NCI-H1694 treated with DMSO at 0.1 percent for 48 hours (cell line): ENCODE data around the gene EIF4E2.
"Not testable (repeated sequence)": the region's sequence is repeated elsewhere in the genome, so short reads cannot be mapped to it uniquely, and the experiment has no call there.

Experiments used
- DNase-seq: peaks from one replicate; lab custom pipeline; 2025; lab: John Stamatoyannopoulos, UW

Gene EIF4E2

DNA sequence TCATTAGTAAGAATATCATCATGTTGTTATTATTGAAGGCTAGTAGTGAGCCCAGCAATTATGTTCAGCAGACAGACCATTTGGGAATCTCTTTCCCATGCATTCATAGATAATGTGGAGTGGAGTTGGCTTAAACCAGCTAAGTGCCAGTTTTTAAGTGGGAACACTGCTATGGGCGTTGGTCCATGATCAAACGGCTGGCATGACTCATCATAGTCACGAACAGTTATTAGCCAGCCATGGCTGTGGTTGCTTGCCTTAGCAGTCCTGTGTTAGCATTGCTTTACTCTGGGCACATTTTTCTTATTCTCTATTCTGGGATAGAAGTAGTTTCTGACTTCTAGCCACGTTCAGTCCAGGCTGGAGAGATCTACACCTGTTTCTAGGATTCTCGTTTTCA, 17.7 kb downstream of the EIF4E2 start:
- no peak for DNase-seq

DNA sequence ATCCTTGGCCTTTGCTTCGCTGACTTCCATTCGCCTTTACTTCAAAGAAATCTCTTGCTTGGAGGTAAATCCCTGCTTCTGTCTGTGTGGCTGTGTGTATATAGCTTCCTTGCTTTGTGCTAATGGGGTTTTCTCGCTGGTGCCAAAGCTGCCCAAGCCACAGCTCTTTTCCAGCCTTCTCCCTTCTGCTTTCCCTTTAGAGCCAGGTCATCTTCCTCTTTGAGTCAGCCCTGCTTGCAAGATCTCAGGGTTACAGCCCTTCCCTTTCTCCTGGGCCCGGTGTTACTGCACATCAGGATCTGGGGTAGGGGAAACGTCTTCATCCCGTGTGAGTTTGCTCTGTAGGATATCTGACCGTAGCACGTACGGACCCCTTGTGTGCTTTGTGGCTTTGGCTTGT, 19.1 kb downstream of the EIF4E2 start:
- DNase-seq: no peak

DNA sequence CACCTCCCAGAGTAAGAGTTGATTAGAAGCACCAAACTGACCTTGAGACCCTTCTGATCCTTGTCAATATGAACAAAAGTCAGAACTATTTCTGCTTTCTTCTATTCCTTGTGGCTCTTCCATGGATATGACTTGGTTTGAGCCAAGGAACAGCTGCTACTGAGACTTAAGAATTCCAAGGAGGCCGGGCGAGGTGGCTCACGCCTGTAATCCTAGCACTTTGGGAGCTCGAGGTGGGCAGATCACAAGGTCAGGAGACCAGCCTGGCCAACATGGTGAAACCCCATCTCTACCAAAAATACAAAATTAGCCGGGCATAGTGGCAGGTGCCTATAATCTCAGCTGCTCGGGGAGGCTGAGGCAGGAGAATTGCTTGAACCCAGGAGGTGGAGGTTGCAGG, 20.0 kb downstream of the EIF4E2 start:
- DNase-seq: not testable (repeated sequence)

DNA sequence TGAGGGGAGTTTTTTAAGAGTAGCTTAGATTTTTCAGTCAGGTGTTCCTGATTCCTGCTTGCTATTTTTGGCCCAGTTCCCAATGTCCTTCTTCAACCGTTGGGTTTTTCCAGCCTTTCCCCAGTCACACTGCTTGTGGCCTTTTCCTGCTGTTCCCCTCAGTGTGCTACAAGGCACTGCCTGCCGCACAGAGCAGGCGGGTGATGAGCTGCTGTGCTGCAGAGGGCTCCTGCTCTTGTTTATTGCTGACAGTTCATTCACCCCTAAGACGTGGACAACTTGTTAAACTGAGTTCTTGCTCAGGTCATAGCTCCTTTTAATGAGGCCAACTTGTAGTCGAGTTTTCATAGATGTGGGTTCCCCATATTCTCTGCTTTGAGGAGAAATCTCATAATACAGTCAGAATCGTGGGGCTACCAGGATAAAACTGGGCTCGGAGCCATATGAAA, 20.6 kb downstream of the EIF4E2 start:
- DNase-seq: no peak

DNA sequence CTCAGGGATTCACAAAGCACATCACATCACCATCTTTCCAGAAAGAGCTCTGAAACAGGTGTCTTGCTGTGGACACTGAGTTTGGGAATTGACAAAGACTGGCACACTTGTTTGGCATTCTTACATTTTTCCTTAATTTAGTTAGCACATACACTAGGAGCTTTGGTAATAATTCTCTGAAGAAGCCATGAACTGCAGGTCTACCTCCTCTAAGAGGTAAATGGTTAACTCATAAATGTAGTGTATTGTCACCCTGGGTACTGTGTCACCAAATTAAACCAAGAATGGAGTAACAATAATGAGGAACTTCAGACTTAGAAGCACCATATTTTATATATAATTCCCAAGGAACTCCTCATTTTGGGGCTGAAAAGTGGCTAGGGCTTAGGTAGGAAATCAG, 22.6 kb downstream of the EIF4E2 start:
- no peak for DNase-seq

DNA sequence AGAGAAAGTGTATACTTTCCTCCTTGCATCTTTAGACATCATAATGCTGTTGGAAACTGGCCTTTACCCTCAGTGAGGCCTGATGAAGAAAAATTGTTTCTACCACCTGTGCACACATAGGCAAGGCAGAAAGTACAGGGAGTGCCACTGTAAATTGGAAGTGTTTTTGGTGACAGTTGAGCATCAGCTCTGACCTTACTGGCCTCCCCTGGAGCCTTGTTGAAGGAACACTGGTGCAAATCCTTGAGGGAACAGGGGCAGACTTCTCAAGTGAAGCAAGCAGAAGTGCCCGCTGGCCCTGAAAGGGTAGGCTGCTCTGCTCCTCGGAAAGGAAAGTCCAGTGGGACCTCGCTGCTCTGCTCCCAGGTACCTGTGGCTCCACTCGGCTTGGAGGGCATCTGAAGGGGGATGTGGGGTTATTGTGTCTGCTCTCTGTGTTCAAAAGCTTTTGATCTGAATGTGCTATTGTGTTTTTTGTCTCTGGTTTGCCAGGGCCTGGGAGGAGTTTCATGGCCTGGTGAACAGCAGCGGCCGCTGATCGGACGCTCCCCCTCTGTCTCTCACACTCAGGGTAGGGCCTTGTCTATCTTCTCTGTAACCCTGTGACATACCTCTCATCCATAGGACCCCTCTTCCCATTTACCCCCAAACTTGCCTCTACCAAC, 23.4 kb downstream of the EIF4E2 start:
- no peak for DNase-seq

DNA sequence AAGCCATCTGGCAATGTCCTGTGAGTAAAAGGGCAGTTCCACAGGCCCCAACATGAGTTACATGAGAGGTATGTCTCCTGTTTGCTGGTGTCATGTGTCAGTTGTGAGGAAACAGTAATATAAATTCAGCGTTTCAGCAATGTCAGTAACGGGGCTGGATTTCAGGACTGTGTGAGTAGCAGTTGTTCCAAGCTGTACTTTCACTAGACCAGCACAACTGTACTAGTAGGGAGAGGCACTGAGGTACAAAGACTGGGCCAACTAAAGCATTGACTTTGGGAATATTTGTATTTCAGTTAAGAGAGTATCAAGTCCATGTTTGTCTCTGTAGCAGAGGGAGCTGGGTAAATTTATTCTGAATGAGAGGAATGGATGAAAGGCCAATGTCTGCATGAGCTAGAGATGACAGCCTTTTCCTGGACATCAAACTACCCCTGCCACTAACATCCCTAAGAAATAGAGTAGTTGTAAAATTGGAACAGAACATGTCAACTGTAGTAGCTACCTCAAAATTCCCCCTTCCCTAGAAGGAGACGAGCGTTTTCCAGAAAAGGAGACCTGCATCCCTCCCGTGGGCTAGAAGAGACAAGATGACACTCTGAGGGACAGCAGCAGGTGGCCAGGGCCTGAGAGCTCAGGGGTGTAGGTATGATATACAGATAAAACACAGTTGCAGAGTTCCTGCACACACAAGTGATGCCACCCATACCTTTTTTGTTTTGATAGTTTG, 24.4 kb downstream of the EIF4E2 start:
- no peak for DNase-seq

DNA sequence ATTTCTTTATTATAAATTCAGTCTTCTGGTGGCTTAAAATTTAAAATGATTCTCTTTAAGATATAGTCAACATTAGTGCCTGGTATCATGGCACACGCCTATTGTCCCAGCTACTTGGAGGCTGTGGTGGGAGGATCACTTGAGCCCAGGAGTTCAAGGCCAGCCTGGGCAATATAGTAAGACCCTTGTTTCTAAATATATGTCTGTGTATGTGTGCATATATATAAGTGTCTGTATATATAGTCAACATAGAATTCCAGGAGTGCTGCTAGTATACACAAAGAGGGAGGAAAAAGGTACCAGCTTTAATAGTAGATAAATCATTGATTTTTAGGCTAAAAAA, 24.9 kb downstream of the EIF4E2 start:
- no peak for DNase-seq

DNA sequence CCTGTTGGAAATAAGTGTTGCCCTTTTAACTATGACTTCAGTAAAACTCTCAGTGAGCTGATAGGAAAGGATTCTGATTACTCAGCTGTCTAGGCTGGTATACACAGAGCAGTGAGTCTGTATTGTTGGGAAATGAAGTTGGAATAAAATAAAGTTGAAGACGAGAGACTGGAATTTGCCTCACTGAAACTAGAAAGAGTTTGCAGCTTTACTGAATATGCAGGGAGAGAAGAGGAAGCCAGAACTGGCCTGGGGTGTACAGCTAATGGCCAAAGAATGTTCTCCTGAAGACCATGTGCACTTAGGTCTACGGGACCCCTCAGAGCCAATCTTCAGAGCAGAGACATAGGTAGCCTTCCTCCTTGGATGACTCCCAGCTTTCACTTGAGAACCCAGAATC, 26.5 kb downstream of the EIF4E2 start:
- no peak for DNase-seq

DNA sequence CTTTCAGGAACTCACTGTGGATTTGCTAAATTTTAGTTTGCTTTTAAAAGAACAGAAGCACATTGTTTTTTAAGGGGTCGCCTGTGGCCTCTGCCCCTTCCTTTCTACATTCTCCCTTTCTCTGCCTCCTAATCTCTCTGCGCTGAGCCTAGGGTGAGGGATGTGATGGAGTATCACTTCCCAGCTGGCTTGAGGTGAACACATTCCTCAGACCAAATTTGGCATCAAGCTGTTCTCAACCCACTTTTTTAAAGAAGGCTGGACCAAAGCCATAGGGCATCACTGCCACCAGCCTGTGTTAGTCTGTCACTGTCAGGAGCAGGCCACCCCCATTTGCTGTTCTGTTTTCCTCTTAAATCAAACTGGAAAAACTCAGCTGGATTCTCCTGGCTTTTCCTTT, 27.4 kb downstream of the EIF4E2 start:
- no peak for DNase-seq

DNA sequence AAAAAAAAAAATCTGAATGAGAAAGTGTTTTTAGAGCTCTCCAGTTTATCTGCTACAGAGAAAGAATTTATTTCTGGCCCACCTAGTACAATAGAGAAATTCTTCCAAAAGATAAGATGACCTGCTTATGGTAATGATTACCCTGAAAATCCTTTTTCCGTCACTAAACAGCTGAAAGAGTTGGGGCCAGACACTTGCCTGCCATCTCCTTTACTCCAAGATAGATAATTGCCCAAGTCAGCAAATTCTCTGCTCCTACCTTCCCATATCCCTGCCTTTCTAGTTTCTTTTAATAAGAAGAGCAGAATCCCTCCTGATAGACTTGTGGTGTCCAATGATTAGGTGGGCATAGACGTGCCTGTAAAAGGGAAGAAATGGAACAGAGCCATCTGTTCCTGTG, 28.1 kb downstream of the EIF4E2 start:
- no peak for DNase-seq

DNA sequence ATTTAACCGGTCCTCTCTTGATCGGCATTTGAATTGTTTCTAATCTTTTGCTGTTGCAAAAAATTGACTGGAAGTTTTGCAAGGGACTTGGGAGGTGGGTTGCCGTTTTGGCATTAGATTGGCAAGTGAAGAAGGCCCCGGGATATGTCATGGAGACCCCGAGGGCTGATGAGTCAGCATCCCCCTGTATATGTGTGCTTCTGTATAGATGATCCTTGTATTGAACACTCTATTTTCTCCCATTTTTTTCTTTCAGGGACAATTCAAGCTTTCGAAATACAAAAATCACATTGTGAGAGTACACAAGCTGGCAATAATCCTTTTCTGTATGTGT, 30.1 kb downstream of the EIF4E2 start:
- no peak for DNase-seq

DNA sequence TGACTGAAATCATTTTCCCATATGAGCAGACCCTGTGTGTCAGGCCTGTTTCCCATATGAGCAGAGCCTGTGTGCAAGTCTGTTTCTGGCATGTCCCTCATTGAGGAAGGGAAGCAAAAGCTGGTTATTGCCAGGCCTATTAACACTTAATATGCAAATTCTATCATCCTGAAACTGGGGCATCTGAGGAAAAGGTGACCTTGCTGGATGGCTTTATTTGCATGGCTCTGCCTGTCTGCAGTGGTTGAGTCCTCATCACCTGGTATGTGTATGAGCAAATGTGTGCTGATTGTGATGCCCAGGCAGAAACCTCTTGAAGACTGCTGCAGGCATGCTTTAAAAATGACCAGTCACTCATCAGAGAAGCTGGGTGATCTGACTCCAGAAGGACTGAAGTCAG, 31.2 kb downstream of the EIF4E2 start:
- no peak for DNase-seq

DNA sequence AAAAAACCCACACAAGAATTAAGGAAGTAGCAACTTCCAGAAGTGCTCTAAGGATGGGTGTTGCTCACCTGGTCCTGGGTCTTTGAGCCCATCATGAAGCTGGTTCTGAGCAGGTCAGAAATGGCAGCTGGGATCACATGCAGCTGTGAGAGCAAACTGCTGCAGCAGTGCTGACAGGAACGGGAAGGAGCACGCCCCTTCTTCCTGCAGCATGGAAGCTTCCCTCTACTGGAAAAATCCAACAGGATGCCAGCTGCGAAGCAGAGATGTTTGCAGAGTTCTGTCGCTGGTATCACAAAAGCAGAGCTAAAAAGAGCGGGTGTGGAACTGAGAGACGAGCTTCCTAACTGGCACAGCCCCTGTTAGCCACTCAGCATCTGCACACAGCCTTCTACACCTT, 33.7 kb downstream of the EIF4E2 start:
- no peak for DNase-seq

DNA sequence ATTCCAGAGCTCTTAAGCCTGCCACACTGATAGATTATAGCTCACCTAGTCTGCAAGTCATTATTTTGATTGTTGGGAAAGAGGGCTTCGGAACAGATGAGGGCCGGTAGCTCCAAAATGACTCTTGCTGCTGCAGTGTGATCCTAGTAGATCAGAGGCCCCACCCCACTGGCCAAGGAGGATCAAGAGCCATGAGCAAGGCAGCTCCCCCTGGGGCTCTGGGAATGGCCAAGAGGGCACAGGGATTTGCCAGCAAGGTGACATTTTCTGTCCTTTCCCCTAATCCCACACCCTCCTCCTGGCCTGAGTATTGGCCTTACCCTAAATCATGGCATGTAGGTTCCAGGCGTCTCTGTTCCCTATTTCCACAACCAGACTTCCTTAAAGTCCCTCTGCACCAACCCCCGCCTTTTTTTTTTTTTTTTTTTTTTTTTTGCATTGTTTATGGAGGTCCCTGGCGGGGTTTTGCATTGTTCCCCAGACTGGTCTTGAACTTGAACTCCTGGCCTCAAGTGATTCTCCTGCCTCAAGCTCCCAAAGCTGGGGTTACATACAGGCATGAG, 36.5 kb downstream of the EIF4E2 start:
- no peak for DNase-seq

DNA sequence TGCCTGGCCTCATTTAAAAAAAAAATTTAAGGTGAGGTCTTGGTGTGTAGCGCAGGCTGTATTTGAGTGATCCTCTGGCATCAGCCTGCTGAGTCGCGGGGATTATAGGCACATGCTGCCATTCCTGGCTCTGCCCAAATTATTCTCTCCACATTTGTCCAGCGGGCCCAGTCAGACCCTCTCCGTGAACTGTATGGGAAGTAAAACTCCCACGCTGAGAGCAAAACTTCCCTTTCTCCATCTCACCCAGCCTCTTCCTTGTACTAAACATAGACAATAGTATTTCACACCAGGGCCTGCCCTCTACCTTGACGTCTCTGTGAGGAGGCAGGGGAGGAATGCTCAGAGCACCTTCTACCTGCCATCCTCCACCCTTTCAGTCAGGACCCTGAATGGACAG, 37.0 kb downstream of the EIF4E2 start:
- DNase-seq: no peak

DNA sequence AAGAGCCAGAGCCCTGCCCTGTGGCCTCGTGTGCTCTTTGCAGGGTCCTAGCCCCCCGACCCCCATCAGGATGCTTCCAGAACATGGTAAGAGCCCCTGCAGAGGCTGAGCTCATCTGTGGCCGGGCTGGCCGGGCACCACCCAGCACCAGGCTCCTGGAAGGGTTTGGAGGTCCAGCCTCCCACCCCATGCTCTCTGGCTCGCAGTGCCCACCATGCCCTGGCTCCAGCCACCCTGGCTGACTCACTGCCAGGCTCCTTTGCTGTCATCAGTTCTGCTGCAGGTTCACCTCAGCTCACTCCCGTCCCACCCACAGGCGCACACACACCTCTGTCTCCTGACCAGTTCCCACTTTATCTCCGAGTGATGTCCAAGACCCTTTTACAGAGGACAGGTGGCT, 37.5 kb downstream of the EIF4E2 start:
- DNase-seq: no peak

DNA sequence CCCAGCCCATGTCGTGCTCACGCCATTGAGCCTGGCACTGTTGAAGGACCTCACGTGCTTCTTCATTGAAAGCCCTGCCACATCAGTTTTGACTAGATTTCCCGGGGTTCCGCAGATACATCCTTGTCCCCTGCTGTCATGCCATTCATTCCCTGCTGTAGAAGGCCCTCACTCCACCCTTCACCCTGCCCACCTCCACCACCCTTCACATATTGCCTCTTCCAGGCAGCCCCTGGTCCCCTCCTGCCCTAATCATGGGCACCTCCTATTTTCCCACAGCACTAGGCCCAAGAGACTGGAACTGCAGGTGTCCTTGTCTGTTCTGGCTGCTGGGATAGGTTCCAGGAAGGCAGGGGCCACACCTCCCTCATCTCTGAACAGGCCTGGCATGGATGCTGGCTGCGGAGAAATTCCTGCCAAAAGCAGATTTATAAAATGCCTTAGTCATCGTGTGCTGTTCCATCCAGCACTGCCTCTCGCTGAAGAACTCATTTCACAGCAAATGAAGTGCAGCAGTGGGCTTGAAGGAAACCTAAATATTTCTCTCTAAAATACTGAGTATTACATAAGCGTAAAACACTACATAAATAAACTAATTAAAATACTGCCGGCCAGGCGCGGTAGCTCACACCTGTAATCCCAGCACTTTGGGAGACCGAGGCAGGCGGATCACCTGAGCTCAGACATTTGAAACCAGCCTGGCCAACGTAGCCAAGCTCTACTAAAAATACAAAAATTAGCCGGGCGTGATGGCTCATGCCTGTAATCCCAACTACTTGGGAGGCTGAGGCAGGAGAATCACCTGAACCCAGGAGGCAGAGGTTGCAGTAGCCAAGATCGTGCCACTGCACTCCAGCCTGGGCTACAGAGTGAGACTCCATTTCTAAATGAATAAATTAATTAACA, 38.4 kb downstream of the EIF4E2 start:
- DNase-seq: no peak

DNA sequence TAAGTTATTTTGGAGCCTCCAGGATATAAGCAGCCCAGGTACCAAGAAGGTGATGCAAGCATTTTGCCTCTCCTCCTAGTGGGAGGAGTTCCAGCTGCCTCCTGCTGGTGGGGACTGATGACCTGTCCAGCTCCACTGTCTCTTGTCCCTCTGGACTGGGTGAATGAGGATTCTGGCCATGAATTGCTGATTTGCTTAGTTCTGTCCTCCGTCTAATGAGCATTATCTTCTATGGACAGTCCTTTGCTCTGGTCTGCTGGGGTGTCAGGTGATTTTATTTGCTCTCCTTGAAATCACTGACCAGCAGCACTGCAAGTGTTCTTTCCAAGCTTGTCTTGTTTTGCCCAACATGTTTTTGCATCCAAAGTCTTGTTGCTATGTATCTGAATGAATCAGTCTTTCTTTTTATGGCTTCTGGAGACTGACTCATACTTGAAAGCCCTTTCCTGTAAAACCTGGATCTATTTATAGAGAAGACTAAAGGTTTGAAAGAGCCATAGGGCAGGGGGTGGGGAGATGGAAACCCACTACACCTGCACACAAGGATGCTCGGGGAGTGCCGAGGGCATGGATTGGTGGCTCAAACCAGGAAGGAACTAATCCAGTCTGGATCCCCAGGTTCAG, 42.4 kb downstream of the EIF4E2 start:
- no peak for DNase-seq

DNA sequence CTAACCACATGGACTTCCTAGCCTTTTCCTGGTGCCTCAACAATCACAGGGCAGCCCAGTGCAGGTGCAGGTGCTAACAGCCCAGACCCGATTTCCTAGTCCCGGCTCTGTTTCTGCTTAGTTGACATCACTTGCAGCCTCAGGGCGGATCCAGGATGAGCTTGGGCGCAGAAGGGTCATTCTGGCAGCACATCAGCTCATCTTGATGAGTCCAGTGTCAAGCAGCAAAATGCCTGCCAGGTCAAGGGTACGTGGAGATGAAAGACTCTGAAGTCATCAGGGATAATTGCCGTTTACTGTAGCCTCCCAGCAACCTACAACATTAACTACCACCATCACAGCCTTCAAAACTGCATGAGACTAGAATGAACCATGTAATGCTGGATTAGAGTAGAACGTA, 43.5 kb downstream of the EIF4E2 start:
- DNase-seq: no peak

DNA sequence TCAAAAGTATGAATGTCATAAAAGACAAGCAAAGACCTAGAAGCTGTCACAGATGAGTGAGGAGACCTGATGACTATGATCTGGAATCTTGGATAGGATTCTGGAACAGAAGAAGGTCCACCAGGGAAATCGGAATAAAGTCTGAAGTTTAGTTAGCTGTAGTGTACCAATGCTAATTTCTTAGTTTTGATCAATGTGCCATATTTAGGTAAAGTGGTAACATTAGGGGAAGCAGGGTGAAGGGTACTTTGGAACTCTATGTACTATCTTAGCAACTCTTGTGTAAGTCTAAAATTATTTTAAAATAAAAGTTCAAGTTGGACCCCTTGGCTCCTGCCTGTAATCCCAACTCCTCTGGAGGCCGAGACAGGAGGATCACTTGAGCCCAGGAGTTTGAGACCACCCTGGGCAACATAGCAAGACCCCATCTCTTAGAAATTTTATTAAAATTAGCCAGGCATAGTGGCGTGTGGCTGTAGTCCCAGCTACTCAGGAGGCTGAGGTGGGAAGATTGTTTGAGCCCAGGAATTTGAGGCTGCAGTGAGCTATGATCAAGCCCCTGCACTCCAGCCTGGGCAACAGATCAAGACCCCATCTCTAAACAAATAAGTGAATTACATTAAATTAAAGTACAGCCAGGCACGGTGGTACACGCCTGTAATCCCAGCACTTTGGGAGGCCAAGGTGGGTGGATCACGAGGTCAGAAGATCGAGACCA, 47.0 kb downstream of the EIF4E2 start:
- DNase-seq: no peak

DNA sequence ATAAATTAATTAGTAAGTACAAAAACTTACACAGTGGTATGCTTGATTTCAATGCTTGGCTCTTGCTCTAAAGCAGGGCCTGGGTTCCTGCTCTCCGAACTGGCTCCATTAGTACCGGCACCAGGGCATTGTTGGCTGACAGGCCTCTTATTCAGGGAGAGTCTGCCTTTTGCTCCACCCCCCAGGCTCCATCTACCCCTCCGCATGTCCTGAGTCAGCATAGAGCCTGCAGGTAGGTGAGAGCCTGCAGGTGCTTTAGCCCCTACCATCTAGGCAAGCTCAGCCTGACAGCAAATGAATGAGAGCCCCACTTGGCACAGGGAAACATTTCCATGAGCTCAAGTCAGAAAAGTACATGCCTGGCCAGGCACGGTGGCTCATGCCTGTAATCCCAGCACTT, 47.8 kb downstream of the EIF4E2 start:
- DNase-seq: no peak
